ENCODE data around the gene NCSTN. TPM values are rescaled to one million over a fixed set of nuclear protein-coding genes. Genes with fewer than 3 reads are reported as not detected.

NCSTN gene
- polyA plus RNA-seq, 3 donors, result 125 to 238 (median 145) TPM

- Histone ChIP-seq H3K79me2 (ENCODE audit: insufficient read depth, low read length) (no peaks in the 10 kb centered on the region), H3K4me1 (ENCODE audit: control insufficient read depth in 1 of 2, insufficient read depth in 2 of 2, low read length in 2 of 2) (peaks cover 9 to 12% of the 10 kb centered on the region in 2 donors), H3K9ac (ENCODE audit: insufficient read depth, low read length, poor library complexity, severe bottlenecking) (no peak overlapping the region), H4K20me1 (ENCODE audit: insufficient read depth, low read length) (no peaks in the 10 kb centered on the region), H3K27me3 (ENCODE audit: control insufficient read depth in 2 of 2, insufficient read depth in 2 of 2, low read length in 2 of 2) (peaks cover 16 to 26% of the 10 kb centered on the region in 2 donors), H3K4me3 (replicated peaks in 1 of 3; ENCODE audit: low read depth in 2 of 3, low read length in 3 of 3) (no peak overlapping the region), H3K9me3 (replicated peaks in 1 of 2; ENCODE audit: control insufficient read depth in 1 of 2, insufficient read depth in 1 of 2, low read length in 2 of 2) (no peaks in the 10 kb centered on the region), H2AFZ (ENCODE audit: insufficient read depth, low read depth, low read length, poor library complexity, severe bottlenecking) (no peak overlapping the region), H3K4me2 (replicated peaks; ENCODE audit: extremely low read depth, low read length, poor library complexity, severe bottlenecking) (no peak overlapping the region), H3K27ac (ENCODE audit: low read depth in 1 of 2, low read length in 2 of 2) (no peak overlapping the region), H3K36me3 (replicated peaks in 1 of 2; ENCODE audit: control insufficient read depth in 1 of 2, insufficient read depth in 2 of 2, low read length in 2 of 2) (no peaks in the 10 kb centered on the region)
- DNase-seq, result no peak
- Mint-ChIP-seq H3K4me1 (peaks cover 26% of the 10 kb centered on the region), H3K9me3 (peaks cover 0 to 2% (median 0%) of the 10 kb centered on the region in 7 donors), H3K27ac (no peak overlapping the region), H3K36me3 (peaks cover 0 to 8% of the 10 kb centered on the region in 2 donors), H3K4me3 (no peak overlapping the region), H3K27me3 (ENCODE audit: low read depth in 3 of 3) (peaks cover 31 to 32% (median 31%) of the 10 kb centered on the region in 3 donors)
- intact Hi-C loops (cut with micrococcal nuclease), result no loop called here
- no peak for TF ChIP-seq CTCF (IDR thresholded peaks at IDR 0.05)
- 83% methylated on average over 1 of the region's 3 CpGs for WGBS (ENCODE audit: insufficient coverage)
Observed at GRCh38 chr1:160404094-160404493, 60.9 kb downstream of the NCSTN start.

GRCh38 chr1:160405331-160405877 lies 62.2 kb downstream of the NCSTN start:
- Histone ChIP-seq H3K27ac (ENCODE audit: low read depth in 1 of 2, low read length in 2 of 2) (no peak overlapping the region), H3K9me3 (replicated peaks in 1 of 2; ENCODE audit: control insufficient read depth in 1 of 2, insufficient read depth in 1 of 2, low read length in 2 of 2) (no peaks in the 10 kb centered on the region), H2AFZ (ENCODE audit: insufficient read depth, low read depth, low read length, poor library complexity, severe bottlenecking) (no peak overlapping the region), H3K27me3 (ENCODE audit: control insufficient read depth in 2 of 2, insufficient read depth in 2 of 2, low read length in 2 of 2) (peaks cover 14 to 15% of the 10 kb centered on the region in 2 donors), H3K9ac (ENCODE audit: insufficient read depth, low read length, poor library complexity, severe bottlenecking) (no peak overlapping the region), H3K4me3 (replicated peaks in 1 of 3; ENCODE audit: low read depth in 2 of 3, low read length in 3 of 3) (no peak overlapping the region), H3K36me3 (replicated peaks in 1 of 2; ENCODE audit: control insufficient read depth in 1 of 2, insufficient read depth in 2 of 2, low read length in 2 of 2) (no peaks in the 10 kb centered on the region), H3K4me2 (replicated peaks; ENCODE audit: extremely low read depth, low read length, poor library complexity, severe bottlenecking) (no peak overlapping the region), H3K79me2 (ENCODE audit: insufficient read depth, low read length) (no peaks in the 10 kb centered on the region), H3K4me1 (ENCODE audit: control insufficient read depth in 1 of 2, insufficient read depth in 2 of 2, low read length in 2 of 2) (peaks cover 4 to 7% of the 10 kb centered on the region in 2 donors), H4K20me1 (ENCODE audit: insufficient read depth, low read length) (no peaks in the 10 kb centered on the region)
- H3K27me3 Mint-ChIP-seq (ENCODE audit: low read depth in 3 of 3), result peaks cover 20 to 22% (median 22%) of the 10 kb centered on the region in 3 donors
- intact Hi-C loops (cut with micrococcal nuclease), result no loop called here
- H3K27ac Mint-ChIP-seq, result no peak overlapping the region
- H3K4me3 Mint-ChIP-seq, result no peak overlapping the region
- peaks cover 25% of the 10 kb centered on the region for H3K4me1 Mint-ChIP-seq
- WGBS (ENCODE audit: insufficient coverage), result 100% methylated on average over 2 of the region's 2 CpGs
- H3K9me3 Mint-ChIP-seq, result no peaks in the 10 kb centered on the region
- DNase-seq, result no peak
- H3K36me3 Mint-ChIP-seq, result peaks cover 0 to 8% of the 10 kb centered on the region in 2 donors
- no peak for TF ChIP-seq CTCF (IDR thresholded peaks at IDR 0.05)

Data from CD14-positive monocyte (primary cell).